ENCODE measurements around the gene RASIP1. TPM values are rescaled to one million over a fixed set of nuclear protein-coding genes. Genes with fewer than 3 reads are reported as not detected.

The RASIP1 gene
- total RNA-seq, 2 experiments from 2014 or later = not detected

GRCh38 chr19:48750351-48750750, 9.9 kb upstream of the RASIP1 start:
- POLR2A ChIA-PET = no interaction called here
- H3K27ac Mint-ChIP-seq = no peak overlapping the region

GRCh38 chr19:48749571-48750198, 9.3 kb upstream of the RASIP1 start:
- H3K27ac Mint-ChIP-seq = no peak overlapping the region
- H3K27me3 Mint-ChIP-seq = peaks cover 45% of the 10 kb centered on the region
- no peaks in the 10 kb centered on the region for H3K9me3 Mint-ChIP-seq
- H3K4me3 Mint-ChIP-seq = no peak overlapping the region
- ATAC-seq (ENCODE audit: low read depth) (no peak), DNase-seq (no peak)
- peaks cover 21% of the 10 kb centered on the region for H3K4me1 Mint-ChIP-seq
- H3K36me3 Mint-ChIP-seq = no peaks in the 10 kb centered on the region
- POLR2A ChIA-PET = no interaction called here

More at GRCh38 chr19:48750351-48750750, 9.9 kb upstream of the RASIP1 start:
- H3K9me3 Mint-ChIP-seq = no peaks in the 10 kb centered on the region
- DNase-seq (no peak), ATAC-seq (ENCODE audit: low read depth) (no peak)
- peaks cover 21% of the 10 kb centered on the region for H3K4me1 Mint-ChIP-seq
- H3K27me3 Mint-ChIP-seq = peaks cover 47% of the 10 kb centered on the region
- no peaks in the 10 kb centered on the region for H3K36me3 Mint-ChIP-seq
- H3K4me3 Mint-ChIP-seq = no peak overlapping the region

DNA sequence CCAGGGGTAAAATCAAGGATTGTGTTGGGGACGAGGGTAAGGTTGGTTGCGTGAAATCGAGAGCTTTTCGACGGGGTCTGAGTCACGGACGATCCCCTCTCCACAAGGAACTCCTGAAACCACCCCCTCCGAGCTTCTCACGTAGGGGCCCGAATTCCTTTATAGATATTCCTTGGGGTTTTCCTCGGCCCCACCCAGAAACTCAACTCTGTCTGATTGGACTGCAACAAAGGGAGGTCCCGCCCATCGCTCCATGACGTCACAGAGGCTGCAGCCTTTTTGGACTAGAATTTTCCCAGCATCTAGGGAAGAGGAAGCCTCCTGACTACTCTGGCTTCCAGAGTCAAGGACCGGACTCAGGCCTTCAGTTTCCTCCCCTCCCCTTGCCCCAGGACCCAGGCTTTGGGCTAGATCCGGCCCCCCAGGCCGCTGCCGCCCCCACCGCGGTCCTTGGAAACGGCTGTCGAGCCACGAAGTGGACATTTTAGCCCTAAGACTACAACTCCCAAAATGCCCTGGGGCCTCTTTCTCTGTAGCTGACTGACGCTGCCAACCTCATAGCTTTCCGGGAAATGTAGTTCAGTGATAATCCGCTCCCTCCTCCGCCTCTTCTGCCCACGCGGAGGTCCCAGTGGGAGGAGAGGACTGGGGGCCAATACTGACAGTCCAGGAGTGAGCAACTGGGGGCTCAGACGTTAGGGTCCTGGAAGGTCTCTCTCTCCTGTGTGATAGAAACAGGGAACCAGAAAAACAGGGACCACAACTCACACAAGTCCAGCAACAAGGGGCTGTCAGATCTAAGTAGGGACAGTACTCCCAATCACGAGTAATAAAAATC, 6.5 kb upstream of the RASIP1 start, which contains the start of gene IZUMO1:
IZUMO1 (minus strand) TSS at position 172 of the 838 bp plus-strand sequence. CDS start 1,050 bp downstream, outside the sequence.
- POLR2A ChIA-PET = no interaction called here
- peak; percentile 65 for ATAC-seq (ENCODE audit: low read depth)

GRCh38 chr19:48746110-48746509, 5.7 kb upstream of the RASIP1 start:
- no peak for ATAC-seq (ENCODE audit: low read depth)
- Mint-ChIP-seq H3K4me1 (peaks cover 9% of the 10 kb centered on the region), H3K9me3 (no peaks in the 10 kb centered on the region), H3K4me3 (no peak overlapping the region), H3K36me3 (no peaks in the 10 kb centered on the region), H3K27ac (no peak overlapping the region), H3K27me3 (peaks cover 28% of the 10 kb centered on the region)
- POLR2A ChIA-PET = no interaction called here
- DNase-seq = no peak

More for the DNA sequence above, 6.5 kb upstream of the RASIP1 start, which contains the start of gene IZUMO1:
- DNase-seq = no peak
- H3K9me3 Mint-ChIP-seq = no peaks in the 10 kb centered on the region
- H3K27me3 Mint-ChIP-seq = peaks cover 29% of the 10 kb centered on the region
- peaks cover 10% of the 10 kb centered on the region for H3K4me1 Mint-ChIP-seq
- peak within 1 kb of the TSS; percentile 13 for H3K4me3 Mint-ChIP-seq
- H3K36me3 Mint-ChIP-seq = no peaks in the 10 kb centered on the region
- H3K27ac Mint-ChIP-seq = no peak within 1 kb of the TSS

DNA sequence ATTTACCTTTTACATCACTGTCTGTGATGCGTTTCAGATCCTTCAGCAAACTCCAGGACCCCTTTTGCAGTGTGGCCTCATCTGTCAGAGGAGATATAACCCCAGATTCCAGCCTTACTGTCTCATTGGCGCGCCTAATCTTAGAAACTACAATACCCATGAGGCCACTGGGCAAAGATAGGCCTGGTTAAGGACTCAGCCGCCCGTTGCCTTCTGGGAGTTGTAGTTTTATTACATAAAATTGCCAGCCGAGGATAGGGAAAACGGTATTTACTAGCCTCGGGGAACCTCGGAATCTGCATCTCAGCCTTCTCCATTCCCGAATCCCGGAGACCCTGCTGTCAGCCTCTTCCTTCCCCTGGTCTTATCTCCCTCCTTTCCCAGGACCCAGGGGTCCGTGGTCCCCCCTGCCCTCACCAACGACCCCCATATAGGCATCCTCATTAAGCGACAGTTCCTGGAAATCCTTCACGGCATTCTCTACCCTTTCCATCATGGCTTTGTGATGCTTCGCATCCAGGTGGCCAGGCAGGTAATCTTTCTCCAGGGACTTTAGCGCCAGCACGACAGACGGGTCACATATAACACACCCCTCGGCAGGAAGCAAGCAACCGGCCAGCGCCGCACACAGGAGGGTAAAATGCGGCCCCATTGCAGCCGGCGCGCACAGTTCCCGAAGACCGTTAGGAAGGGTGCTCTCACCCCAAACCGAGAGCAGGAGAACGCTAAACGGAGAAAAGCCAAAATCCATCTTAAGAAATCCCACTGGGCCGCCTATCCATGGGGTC, 5.0 kb upstream of the RASIP1 start:
- Mint-ChIP-seq H3K27me3 (peaks cover 30% of the 10 kb centered on the region), H3K4me1 (peaks cover 8% of the 10 kb centered on the region), H3K9me3 (no peaks in the 10 kb centered on the region), H3K36me3 (no peaks in the 10 kb centered on the region), H3K27ac (no peak overlapping the region), H3K4me3 (no peak overlapping the region)
- ATAC-seq (ENCODE audit: low read depth) (peak; percentile 57), DNase-seq (no peak)
- POLR2A ChIA-PET = interaction anchor here (1.2 kb wide), 1 partner anchor 24 kb away, joined by 3 read pairs; no protein-coding TSS in a partner anchor

DNA sequence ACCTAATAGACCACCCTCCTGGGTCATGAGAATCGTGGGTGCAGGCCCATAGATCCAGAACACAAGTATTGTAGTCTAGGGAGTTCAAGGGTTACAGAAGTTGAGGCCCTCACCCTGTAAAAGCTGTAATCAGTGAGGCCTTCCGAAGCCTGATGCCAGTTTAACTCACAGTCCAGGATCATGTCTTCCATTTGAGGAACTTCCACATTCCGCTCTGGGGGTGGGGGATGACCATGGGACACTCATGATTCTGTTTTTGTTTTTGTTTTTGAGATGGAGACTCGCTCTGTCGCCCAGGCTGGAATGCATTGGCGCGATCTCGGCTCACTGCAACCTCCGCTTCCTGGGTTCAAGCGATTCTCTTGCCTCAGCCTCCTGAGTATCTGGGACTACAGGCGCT, 1.7 kb upstream of the RASIP1 start:
- Mint-ChIP-seq H3K27ac (no peak overlapping the region), H3K4me1 (peaks cover 16% of the 10 kb centered on the region), H3K9me3 (no peaks in the 10 kb centered on the region), H3K36me3 (no peaks in the 10 kb centered on the region), H3K4me3 (no peak overlapping the region), H3K27me3 (peaks cover 36% of the 10 kb centered on the region)
- ATAC-seq (ENCODE audit: low read depth) (no peak), DNase-seq (no peak)
- POLR2A ChIA-PET = no interaction called here

DNA sequence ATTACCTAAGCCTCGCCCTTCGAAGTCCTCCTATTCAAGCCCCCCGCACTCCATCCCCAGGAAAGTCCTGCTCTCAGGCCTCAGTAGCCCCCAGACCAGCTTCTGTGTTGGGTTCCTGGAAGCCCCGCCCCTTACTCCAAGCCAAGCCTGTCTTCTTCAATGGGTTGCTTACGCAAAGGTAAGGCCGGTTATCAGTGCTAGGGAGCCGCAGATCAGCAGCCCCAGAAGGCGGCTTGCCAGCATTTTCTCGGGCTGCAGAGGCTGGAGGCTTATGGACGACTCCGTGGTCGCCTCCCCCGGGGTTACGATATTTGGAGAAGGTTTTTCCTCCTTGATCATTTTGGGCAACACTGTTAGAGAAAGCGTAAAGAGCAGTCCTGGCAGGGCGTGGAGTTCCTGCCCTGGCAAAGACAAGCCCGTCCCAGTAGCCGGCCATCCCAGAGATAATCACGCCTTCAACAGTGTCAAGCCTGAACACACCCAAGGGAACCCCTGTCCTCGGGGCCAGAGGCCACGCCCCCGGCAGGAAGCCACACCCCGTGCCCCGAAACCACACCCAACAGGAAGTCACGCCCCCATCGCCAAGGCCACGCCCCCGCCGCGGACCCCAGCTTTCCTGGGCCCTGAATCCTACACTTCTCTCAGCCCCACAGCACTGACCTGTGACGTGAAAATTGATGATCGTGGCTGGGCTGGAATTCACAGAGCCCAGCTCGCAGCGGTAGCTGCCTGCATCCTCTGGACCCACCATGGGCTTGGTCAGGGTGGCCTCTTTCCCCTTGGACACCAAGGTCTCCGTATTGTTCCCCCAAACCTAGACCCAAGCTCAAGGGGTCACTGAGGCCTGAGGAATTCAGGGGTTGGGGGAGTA, 954 bp upstream of the RASIP1 start:
- ATAC-seq (ENCODE audit: low read depth) (no peak), DNase-seq (peak; percentile 67)
- Mint-ChIP-seq H3K4me1 (peaks cover 15% of the 10 kb centered on the region), H3K4me3 (no peak overlapping the region), H3K27ac (no peak overlapping the region), H3K27me3 (peaks cover 34% of the 10 kb centered on the region), H3K36me3 (no peaks in the 10 kb centered on the region), H3K9me3 (no peaks in the 10 kb centered on the region)
- POLR2A ChIA-PET = no interaction called here

GRCh38 chr19:48739404-48740163, 826 bp downstream of the RASIP1 start:
- POLR2A ChIA-PET = interaction anchor here (0.7 to 2.4 kb wide), 6 partner anchors 12 to 94 kb away, joined by 3 to 9 read pairs (median 4); partner anchors contain the start of gene CA11
- DNase-seq (no peak), ATAC-seq (ENCODE audit: low read depth) (no peak)
- Mint-ChIP-seq H3K4me3 (no peak overlapping the region), H3K27ac (no peak overlapping the region), H3K9me3 (no peaks in the 10 kb centered on the region), H3K27me3 (peaks cover 25% of the 10 kb centered on the region), H3K4me1 (peaks cover 11% of the 10 kb centered on the region), H3K36me3 (no peaks in the 10 kb centered on the region)

GRCh38 chr19:48738557-48739403, 1.6 kb downstream of the RASIP1 start:
- H3K27ac Mint-ChIP-seq = peak overlapping the region; percentile 61
- no peaks in the 10 kb centered on the region for H3K9me3 Mint-ChIP-seq
- H3K4me1 Mint-ChIP-seq = peaks cover 11% of the 10 kb centered on the region
- POLR2A ChIA-PET = interaction anchor here (0.7 to 2.4 kb wide), 6 partner anchors 11 to 93 kb away, joined by 3 to 9 read pairs (median 4); partner anchors contain the start of gene CA11
- peaks cover 23% of the 10 kb centered on the region for H3K27me3 Mint-ChIP-seq
- DNase-seq (peak; percentile 93), ATAC-seq (ENCODE audit: low read depth) (peak; percentile 97)
- no peaks in the 10 kb centered on the region for H3K36me3 Mint-ChIP-seq
- peak overlapping the region; percentile 66 for H3K4me3 Mint-ChIP-seq

- POLR2A ChIA-PET = interaction anchor here (0.7 kb wide), 1 partner anchor 143 kb away, joined by 3 read pairs; no protein-coding TSS in a partner anchor
- no peak overlapping the region for H3K4me3 Mint-ChIP-seq
These were observed 2.9 kb downstream of the RASIP1 start for GRCh38 chr19:48737360-48737998.

More at GRCh38 chr19:48737360-48737998, 2.9 kb downstream of the RASIP1 start:
- H3K36me3 Mint-ChIP-seq = no peaks in the 10 kb centered on the region
- H3K9me3 Mint-ChIP-seq = no peaks in the 10 kb centered on the region
- no peak for DNase-seq
- H3K27me3 Mint-ChIP-seq = peaks cover 21% of the 10 kb centered on the region
- ATAC-seq (ENCODE audit: low read depth) = no peak
- H3K4me1 Mint-ChIP-seq = peaks cover 11% of the 10 kb centered on the region
- no peak overlapping the region for H3K27ac Mint-ChIP-seq
